Suppressor macrophage (primary cell): ENCODE results near the gene DCDC2.
A peak's percentile ranks its signal among the peaks of the same experiment; 100 is the strongest.
"Not testable (repeated sequence)": the region's sequence is repeated elsewhere in the genome, so short reads cannot be mapped to it uniquely, and the experiment has no call there.

Experiments used
- DNase-seq, 4 experiments: peaks; one replicate each; pipeline ENCODE4 v3.0.0-alpha.2; 2020 to 2022

DCDC2 gene

DNA sequence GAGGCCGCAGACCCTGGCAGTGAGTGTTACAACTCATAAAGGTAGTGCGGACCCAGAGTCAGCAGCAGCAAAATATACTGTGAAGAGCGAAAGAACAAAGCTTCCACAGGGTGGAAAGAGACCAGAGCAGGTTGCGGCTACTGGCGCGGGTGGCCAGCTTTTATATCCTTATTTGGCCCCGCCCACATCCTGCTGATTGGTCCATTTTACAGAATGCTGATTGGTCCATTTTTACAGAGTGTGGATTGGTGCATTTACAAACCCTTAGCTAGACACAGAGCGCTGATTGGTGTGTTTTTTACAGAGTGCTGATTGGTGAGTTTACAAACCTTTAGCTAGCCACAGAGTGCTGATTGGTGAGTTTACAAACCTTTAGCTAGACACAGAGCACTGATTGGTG, 215.1 kb downstream of the DCDC2 start:
- not testable (repeated sequence) for DNase-seq

DNA sequence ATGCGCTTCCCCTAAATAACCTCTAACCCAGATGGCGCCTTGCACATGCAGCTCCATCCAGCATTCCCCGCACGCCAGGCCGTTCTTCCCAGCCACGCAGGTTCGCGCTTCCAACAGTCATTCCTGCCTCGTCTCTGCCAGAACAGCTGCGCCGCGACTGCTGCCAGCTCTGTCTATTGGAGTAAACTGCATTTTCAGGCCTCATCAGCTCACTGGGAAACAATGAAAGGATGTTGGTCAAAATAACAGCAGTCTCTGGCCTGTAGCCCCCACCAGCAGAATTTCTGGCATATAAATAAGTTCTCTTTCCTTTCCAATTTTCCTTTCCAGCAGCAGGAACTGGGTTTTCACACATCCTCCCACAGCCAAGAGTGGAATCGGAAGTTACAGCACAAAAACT, 217.3 kb downstream of the DCDC2 start:
- no peak for DNase-seq

DNA sequence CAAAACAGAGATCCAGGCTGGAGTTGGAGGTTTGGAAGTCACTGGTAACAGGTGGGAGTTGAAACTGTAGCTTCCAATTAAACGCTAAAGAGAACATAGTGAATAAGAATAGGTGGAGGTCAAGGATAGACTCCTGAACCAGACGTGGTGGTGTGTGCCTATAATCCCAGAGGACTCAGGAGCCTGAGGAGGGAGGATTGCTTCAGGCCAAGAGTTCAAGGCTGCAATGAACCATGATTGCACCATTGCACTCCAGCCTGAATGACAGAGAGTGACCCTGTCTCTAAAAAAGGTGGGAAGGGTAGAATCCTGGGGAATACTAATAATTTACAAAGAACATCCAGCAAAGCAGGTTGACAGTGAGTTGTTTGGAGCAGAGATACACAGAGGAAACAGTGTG, 218.2 kb downstream of the DCDC2 start:
- no peak for DNase-seq

DNA sequence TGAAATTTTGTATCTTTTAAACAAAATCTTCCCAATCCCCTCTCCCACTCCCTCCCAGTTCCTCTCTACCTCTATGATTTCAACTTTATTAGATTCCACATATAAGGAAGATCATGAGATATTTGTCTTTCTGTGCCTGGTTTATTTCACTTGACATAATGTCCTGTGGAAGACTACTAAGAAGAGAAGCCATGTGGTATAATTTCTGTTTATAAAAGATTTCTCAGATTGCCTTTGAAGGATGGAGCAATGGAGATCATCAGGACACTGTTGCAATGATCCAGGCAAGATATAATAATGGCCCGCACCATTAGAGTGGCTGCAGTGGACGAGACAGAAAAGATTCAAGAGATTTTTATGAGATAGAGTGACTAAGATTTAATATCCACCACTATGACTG, 218.8 kb downstream of the DCDC2 start:
- DNase-seq, result no peak

DNA sequence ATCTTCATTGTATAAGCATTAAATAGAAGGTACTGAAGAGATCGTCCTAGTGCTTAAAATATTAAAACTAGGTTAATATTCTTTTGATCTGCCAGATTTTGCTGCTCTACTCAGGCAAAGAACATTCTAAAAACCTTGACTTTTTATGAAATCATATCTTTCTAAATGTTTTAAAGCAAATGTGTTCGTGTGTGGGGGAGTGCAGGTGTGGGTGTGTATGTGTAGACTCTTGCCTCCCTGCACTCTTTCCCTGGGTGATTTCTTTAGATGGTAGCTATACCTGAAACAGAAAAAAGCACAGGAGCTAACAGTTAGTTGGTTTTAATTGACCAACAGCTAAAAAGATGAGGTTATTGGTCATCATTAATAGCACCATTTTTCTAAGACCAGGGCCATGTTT, 226.1 kb downstream of the DCDC2 start:
- no peak for DNase-seq

DNA sequence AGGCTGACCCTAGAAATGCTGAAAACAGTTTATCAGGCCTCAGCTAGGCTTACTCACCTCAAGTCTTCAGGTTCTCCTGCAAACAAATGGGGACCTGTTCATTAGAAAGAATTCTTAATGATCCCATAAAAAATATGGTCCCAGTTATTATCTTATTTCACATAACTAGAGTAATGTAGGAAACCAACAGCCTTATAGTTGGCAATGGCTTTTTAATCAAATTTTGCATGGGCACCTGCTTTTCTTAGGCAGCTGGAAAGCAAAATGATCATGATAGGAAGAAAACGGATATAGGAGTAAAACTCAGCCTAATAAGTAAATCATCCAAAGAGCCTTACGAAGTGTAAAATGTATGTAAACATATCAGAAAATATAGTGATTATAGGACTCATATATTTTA, 230.5 kb downstream of the DCDC2 start:
- no peak for DNase-seq

DNA sequence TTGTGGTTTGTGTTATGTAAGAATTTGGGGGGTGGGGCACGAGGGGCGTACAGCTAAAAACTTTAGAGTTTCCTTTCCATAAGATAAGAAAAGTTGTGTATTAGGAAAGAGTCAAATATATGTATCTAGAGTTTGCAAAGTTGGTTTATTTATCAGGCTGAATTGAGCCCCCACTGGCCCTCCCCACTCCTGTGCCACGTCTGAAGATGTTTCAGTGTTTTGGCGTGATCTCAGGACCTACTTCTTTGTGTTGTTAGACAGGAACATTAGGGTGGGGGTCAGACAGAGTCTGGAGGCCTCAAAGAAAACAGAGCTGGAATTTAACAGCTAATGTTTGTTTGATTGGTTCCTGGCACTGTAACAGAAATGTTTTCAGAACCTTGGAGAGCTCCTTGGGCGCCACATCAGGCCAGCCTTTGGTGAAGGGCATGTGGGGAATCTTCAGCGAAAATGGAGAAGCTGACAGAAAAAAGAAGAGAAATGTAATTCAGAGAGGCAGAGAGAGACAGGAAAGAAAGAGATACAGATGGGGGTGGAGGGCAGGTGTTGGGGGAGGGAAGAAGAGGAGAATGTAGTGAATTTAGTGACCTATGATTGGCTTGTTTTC, 231.2 kb downstream of the DCDC2 start:
- peak; percentile 76 to 87 (median 84) for DNase-seq

DNA sequence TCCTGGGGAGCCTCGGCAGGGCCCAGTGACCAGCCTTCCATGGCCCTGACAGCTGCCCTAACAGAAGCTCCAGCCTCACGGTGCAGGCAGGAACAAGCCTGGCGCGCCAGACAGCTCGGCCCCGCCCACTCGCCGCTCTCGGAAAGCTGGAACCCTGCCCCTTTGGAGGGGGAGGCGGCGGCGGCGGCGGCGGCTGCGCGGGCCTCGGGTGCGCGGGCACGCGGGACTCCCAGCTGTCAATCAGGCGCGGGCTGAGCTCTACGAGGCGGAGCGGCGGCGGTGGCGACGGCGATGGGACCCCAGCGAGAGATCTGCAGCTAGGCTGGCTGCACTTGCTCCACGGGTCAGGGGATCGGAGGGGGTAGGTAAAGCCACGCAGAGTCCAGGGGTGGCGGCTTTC, 231.9 kb downstream of the DCDC2 start, which contains the start of gene NRSN1:
Gene NRSN1, plus strand, starts transcription at position 236 of the 400 bp plus-strand sequence. CDS start 8,113 bp downstream, outside the sequence.
- DNase-seq, result no peak

DNA sequence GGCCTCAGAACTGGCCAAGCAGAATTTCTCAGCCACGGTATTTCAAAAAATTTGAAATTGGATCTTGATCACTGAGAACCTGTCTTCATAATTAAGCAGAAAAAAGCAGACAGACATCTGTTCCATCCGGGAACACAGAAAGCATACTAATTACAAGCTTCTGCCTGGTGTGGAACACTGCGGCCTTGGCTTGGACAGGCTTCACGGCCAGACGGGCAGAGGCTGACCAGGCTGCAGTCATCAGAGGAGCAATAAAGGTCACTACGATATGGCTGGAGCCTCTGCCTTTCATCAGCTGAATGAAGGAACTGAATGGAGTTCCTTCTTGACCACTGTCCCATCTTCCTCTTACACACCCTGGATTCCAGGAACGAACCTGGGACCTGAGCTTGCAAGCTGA, 235.7 kb downstream of the DCDC2 start:
- no peak for DNase-seq
